IPS DF 4.7 (cell line): ENCODE measurements around the gene ENOX1.

Experiments
- DNase-seq: peaks from one replicate; pipeline ENCODE4 v3.0.0-alpha.2; 2013; ENCODE audit warnings: low spot score; ENCODE audit errors: extremely low read depth

Gene ENOX1

DNA sequence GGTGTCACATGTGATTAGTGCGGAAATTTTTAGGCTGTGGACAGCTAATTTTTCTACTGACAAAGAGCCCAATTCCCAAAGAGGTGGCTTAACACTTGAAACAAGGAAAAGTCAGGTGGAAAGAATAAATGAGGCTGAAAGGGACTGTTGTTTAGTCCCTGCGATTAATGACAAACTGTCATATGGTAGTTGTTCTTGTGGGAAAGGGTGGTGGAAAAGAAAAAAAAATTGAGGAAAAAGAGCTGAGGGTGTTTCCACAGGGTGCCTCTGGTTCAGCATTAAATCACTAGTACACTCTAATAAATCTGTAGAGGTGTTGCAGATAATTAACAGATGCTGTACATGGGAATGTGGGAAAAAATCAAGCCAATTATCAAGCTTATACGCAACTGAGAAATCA lies 462.6 kb downstream of the ENOX1 start:
- no peak for DNase-seq

DNA sequence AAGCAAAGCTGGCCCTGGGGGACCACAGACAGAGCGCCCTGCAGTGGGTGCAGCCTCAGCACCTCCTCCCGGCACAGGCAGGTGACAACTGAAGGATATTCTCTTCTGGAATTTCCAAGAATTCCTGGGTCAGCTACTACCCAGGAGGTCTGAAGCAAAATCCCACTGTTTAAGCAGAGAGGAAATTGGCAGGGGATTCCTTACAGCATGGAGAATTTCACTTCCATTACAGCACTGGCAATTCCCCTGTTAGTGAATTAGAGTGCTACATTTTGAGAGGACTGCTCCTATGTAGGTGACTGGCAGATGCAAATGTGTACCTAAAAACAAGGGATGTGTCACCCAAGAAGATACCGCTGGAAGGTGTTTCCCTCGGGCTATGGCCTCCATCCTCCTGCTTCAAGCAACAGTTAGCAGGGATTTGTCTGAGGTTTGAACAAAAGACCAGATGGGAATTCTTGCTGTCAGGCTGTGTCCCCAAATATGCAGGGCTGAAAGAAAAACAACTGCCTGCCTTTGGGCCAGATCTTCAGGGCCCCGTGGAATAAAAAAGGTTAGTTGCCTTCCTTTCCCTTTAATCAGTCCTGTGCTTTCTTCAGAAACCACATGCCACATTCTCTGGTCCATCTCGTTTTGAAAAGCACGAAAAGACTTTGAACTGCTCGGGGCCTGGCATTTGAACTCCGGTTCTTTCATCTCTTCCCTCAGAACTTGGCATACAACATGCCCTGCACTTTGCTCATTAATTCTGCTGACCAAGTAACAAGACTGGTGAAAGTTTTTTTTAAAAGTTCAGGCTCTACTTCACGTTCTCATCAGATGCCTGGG lies 466.9 kb downstream of the ENOX1 start:
- no peak for DNase-seq

DNA sequence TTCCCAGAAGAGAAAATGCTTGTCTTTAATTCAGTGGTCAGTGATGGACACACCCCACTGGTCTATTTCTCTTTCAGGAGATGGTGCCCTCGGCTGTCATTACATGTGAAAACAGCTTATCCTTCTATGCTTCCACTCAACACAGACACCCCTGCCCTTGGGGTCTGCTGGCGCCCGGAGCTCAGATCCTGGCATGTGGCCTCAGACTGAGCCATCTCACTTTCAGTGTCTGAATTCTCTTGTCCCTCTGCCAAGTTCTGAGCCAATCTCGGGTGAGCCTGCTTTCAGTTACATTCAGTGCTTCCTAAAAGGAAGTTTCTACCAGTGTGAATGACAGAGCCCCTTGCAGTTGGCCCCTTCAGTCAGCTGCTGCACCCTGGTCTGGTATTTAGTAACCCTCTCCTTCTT lies 469.8 kb downstream of the ENOX1 start:
- no peak for DNase-seq

DNA sequence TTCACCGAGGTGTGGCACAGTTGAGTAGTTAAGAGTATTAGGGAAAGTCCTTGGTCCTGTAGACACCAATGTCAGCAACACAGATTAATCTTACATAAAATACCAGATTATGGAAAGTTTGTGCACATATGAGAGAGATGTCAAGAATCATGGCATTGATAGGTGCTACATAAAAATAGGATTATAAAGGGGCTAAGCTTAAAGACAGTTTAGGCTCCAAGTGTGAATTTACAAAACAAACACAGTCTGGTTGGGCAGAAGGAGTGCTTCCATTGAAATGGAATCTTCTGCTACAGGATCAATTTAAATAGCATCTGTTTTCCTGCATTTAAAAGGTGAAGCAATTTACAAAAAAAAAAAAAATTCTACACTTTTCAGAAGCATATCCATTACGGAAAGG lies 470.5 kb downstream of the ENOX1 start:
- DNase-seq: no peak

DNA sequence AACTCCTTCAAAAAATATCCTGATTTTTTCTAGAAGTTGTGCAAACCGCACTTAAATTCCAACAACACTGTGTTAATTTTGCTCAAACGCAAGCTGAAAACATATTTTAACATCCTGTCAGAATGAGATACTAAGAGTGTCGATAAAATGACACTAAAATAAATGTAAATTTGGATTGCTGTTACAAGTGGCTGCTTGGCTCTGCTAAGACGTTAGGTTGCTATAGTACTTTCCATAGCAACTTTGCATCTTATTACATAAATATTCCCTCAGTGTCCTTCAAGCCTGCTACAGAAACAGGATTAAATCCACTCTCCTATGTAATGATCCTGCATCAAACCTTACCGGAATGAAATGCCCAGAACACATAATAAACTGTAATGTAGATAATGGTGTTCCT lies 471.2 kb downstream of the ENOX1 start:
- DNase-seq: no peak

DNA sequence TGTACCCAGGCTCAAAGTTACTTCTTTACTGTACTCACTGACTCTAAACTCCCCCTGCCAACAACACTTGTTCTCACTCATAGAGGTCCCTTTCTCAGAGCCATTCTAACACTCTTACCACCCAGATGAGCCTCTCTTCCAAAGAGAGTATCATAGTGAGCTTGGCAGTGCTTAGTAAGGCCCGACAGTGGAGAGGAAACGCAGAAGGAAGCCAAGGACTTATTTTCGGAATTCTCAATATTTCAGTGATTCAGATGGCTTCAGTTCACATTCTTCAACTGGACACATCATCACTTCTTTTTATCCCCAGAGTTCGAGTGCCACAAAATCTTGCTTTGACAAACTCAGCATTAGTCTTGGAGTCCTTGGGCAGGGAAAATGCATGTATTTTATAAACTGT lies 477.5 kb downstream of the ENOX1 start:
- no peak for DNase-seq

DNA sequence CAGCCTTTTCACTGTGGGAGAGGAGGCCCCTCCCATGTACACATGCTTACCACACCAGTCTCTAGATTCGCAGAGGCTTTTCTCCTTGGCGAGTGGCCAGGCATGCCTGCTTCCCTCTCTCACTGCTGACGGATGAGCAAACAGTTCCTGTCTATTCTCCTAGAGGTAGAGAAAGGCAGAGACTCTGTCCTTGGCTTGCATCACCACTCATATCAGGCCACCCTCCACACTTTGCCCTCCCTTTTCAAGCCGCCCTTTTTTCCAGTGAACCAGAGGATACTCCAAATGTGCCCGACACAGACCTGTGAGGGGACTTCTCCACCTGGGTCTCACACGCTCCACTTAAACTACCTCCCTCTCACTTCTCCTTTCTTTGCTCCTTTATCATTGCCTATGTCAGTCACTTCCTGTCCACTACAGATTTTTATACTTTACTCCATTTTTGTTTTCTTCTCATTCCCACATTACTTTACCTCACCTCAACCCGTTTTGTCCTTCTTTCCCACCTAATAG lies 478.8 kb downstream of the ENOX1 start:
- no peak for DNase-seq

DNA sequence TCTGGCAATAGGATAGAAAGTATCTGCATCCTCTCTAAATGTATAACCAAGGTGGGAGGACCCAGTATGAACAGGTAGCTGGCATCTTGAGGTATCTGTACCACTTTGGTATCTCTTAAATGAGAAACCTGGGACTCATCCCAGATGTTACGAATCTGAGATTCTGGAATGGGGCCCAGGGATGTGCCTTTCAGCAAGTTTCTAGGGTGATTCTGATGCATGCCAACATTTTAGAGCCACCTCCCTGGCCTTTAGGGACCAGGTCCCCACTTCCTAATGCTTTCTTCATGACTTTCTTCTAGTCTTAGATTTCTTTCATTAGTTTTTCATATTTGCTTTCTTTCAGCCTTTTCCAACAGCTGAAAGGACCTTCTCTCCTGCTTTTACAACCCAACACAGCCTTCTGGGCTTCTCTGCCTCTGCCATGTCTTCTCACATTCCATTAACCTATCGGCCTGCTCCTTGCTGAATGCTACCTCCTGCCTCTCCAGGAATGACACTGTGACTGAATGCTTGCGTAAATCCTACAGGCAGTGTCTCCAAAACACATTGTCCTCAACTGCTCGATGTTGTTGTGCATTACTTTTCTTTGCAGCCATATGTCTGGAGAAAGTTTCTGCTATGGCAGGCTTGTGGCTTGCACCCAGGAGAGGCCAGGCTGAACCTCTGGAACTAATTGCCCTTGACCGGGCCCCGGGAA lies 479.4 kb downstream of the ENOX1 start:
- no peak for DNase-seq

DNA sequence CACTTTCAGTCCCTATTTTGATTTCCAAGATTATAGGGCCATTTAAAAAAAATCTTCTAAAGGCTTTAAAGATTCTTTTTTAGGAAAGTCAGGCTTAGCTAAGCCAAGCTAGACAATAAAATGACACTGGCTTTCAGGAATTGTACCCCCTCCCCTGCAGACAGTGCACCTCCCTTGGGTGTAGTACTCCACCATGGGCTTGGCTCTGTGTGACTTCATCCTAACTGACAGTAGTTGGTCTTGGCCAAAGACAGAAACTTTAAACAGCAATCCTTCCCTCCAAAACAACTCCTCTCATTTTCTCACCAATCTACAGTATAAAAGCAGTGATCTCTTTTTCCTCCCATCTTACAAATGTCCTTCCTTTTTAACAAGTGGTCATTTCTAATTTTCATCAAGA lies 480.4 kb downstream of the ENOX1 start:
- DNase-seq: no peak

DNA sequence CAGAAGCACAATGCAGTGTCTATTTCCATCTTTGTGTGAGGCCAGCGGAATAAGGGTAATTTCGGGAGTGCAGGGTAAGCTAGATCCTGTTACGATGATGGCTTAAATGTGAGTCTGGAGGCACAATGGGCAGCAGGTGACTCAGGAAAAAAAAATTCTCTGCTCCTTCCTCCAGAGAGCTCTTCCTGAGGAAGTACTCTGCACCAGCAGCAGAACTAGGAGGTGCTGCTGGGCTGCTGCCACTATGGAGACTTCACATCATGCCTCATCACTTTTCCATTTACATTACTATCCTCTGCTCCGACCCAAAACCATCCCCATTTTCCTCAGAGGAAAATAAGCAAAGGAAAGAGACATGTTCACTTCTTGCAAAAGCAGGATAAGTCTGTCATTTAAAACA lies 481.4 kb downstream of the ENOX1 start:
- no peak for DNase-seq

DNA sequence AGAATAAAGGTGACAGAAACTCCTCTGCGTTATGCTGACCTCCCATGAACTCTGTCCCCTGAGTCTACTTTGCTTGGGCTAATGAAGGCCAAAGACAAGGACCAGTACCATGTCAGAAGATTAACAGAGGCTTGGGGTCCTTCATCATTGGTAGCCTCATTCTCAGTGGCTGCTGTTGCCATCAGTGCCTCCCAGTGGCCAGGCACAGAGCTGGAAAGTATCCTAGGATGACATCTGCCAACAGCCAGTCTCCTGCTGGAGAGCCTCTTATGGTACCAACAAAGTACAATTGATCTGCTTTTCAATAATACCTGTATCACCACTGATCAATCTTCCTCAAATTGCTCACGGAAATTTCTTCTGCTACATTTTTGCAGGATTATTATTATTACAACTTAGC lies 481.8 kb downstream of the ENOX1 start:
- no peak for DNase-seq

DNA sequence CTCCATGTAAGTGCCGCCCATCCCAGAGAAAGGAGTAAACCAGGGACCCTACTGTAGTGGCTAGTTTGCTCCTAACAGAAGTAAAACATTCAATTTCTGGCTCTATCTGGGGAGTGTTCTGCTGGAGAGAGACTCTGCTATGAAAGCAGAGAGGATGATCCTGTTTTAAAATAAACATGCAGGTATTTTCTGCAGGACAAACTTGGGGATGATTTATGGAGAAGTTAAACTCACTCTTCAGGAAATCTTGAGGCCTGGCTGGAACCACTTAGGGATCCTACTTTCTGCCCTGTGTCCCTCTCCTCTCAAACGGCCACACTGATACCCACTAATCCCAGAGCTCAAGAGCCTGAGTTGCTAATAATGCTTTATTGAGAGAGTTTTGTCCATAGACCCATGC lies 482.3 kb downstream of the ENOX1 start:
- no peak for DNase-seq

DNA sequence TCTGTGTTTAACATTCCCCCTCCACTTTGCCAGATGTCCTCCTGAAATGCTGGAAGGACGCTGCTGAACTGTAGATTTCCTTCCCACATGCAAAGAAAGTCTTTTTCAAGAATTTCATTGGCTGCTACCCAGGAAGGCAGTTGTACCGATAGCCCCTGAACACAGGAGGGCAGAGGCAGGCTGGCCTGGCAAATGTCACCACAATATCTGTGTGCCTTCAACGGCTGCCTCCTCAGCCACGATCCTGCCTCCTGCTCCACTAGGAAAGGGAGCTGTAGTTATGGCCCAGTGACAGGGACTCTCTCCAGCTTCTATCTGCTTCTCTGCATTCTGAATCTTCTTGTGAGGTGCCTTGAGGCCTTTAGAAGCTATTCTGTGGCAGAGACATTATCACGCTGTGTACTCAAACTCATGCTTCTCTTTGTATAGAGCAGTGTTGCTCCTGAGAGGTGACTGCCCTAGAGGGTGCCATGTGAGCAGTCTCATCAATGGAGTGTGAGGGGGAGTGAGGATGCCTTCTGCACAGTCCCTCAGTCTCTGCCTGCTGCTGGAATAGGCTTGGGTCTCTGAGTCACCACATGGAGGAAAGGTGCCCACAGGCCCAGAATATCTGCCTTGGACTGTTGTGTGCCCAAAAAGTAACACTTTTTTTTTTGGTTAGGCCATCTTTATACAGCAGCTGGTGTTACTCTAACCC lies 483.6 kb downstream of the ENOX1 start:
- no peak for DNase-seq

DNA sequence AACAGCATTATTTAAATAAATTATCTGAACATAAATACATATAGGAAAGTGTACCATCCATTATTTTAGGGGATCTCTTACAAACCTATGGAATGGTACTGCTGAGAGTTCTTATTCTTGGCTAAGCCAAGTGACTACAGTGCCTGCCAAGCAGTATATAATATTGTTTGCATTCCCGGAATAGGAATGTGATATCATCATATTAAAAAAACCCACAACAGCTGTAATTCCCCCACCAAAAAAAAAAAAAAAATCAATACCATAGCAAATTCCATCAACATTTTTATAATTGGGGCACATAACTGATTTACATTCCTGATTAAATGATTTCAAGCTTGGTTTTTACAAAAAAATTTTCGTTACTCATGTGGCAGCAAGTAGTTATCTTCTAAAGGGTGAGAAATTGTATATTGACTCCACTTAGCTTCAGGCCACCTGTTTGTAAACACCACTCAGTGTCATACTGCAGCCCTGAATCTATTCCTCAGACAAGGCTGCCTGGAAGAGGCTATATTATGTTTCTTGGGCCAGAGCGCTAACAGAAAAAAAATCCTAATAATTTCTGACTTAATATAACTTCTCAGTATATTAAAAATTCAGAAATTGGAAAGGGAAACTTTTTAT lies 485.3 kb downstream of the ENOX1 start:
- DNase-seq: no peak

DNA sequence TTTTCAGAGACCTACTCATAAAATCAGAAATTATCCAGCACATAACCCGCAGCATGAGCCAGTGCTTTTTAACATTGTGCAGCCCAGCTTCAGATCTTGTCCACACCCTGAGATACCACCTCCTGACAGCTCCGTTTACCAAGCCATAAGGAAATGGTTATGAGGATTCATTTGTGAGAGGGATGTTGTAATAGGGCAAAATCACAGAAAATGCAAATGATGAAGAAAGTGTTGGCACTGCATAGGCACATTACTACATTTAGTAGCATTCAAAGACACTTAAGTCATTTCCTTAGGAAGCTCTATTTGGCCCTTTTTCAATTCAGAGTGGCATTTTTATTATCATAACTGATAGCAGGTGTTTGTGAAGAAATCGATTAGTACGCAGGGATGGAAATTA lies 485.9 kb downstream of the ENOX1 start:
- DNase-seq: no peak

DNA sequence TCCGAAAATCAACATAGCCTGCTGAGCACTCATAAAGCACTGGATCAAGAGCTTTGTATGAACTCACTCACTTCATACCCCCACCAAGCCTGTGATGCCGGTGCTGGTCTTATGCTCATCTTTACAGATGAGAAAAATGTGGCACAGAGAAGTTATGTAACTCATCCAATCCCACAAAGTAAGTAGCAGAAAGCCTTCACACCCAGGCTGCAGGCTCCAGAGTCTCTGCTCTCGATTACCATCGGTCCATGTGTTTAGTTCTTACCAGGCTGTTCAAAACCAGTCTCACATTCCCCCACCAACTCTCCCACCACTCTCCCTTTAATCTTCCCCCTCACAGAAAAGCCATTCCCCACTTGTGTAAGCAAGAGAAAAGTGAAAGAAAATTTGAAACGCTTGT lies 487.4 kb downstream of the ENOX1 start:
- no peak for DNase-seq

DNA sequence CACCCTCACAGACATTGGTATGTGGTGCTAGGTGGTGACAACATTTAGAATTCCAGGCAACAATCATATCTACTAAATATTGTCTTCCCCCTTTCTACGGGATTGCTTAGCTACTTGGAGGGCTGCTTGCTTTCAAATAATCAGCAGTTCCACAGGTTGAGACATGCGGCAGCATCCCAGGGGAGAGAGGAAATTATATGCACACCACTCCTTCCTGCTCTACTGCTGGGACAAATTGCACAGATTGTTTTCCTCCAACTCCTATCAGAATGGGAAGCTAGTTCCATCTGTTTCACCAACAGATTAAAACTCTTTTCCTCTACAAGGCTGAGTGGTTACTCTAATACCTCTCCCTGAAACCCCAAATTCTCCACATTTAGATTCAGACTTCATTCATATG lies 488.0 kb downstream of the ENOX1 start:
- DNase-seq: no peak

DNA sequence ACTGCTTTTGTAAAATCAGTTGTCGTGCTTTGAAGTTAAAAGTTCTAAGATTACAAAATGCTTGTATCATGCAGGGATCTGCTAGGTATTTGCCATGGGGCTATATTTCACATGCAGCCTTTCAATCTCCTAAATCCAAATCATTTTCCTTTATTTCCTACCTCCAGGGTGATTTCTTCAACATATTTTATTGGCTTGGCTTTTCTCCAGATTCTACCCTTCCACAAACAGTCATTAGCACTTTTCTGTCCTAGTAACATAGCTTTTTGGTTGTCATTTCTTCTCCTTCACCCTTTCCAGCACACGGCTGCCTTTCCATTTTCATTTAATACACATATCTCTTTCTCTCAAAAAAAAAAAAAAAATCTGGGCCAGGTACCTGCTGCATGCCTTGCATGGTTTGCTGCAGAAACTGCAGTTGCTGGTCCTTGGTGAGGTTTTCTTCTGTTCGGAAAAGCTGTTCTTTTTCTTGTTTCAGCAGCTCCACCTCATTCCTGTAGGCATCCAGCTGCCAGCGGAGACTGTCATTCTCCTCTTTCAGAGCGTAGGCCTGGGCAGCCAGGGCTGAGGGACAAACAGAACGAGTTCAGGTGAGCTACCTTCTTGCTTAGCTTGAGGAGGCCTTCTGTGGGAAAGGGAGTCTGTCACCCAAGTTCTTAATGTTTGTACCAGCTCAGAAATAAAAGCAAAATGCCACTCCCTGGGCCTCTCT lies 488.6 kb downstream of the ENOX1 start:
- DNase-seq: no peak

DNA sequence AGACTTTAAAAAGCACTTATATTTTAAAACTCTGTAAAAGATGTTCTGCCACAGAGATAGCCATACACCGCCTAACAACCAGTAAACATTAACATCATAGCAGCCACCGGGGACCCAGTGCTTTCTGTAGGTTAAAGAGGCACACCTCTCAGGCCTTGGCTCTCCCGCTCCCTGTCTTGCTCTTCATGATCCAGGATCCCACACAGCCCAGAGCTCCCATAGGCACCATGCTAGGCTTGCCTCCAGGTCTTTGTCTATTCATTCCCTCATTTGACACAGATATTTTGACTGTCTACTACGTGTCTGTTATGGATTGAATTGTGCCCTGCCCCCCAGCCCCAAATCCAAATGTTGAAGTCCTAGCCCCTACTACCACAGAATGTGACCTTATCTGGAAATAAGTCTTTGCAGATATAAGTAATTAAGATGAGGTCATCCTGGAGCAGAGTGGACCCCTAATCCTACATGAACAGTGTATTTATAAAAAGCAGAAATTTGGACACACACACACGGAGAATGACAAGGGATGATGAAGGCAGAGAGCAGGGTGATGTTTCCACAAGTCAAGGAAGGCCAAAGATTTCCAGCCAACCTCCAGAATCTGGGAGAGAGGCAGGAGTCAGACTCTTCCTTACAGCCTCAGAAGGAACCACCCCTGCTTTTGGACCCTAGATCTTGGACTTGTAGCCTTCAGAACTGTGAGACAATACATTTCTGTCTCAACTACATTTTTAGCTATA lies 490.8 kb downstream of the ENOX1 start:
- no peak for DNase-seq

DNA sequence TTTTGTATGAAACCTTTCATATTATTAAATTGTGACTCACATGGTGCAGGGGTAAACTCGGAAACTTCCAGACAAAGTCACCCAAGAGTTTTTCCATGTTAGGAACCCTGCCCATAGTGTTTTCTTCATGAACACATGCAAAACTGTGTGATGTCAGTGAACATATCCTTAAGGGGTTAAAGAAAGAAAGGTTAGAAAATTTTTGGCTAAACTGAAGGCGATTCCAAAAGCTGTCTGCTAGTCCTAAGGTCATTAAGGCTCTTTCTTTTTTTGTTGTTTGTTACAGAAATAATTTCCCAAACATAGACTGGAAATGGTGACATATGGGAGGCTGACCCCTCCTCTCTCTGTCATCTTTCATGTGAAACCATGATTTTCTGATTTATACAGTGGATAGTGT lies 491.5 kb downstream of the ENOX1 start:
- no peak for DNase-seq
